Right cardiac atrium (tissue), 5 donors: ENCODE data around the gene CHD6. TPM values are rescaled to one million over a fixed set of nuclear protein-coding genes. Genes with fewer than 3 reads are reported as not detected.

ENCODE experiments used
- ATAC-seq, 2 donors: fragments of 200-7000 bp; cut with Tn5 transposase; one replicate each; pipeline versions ENCODE4 v1.8.0 to v1.9.1; 2020; ENCODE audit warnings: moderate library complexity in 2 of 2, mild to moderate bottlenecking in 1 of 2
- DNase-seq, 3 donors: peaks; one replicate each; pipeline ENCODE4 v3.0.0-alpha.2; 2020
- H3K27ac ChIP-seq: one replicate; pipeline ENCODE4 v1.5.1; 2013; ENCODE audit warnings: mild to moderate bottlenecking, low read length, control low read depth, moderate library complexity
- H3K27me3 ChIP-seq: one replicate; pipeline ENCODE4 v1.6.1; 2013; ENCODE audit not compliant: control insufficient read depth, insufficient read depth
- H3K4me1 ChIP-seq: one replicate; pipeline ENCODE4 v1.6.1; 2013; ENCODE audit warnings: low read length; ENCODE audit not compliant: control insufficient read depth, insufficient read depth
- H3K4me3 ChIP-seq: one replicate; pipeline ENCODE4 v1.5.1; 2013; ENCODE audit warnings: low read length, control low read depth
- H3K9me3 ChIP-seq: one replicate; pipeline ENCODE4 v1.6.1; 2013; ENCODE audit warnings: low read length; ENCODE audit not compliant: control insufficient read depth
- WGBS: extraction: QIAGEN DNeasy Blood & Tissue Kit; methylation state at CpG from one replicate; pipeline ENCODE4 v1.1.7; 2013; 5-methylcytosine and 5-hydroxymethylcytosine counted together
- intact Hi-C, 4 donors: fragments of 100-400 bp; cut with DNase I; formaldehyde crosslinking; loops; one replicate each; pipeline versions ENCODE4 v1.11.0 to v1.14.0; 2022 to 2023
- polyA plus RNA-seq: library from polyadenylated mRNA; stranded (reverse); fragments of 200-250 nt; gene quantifications from one replicate; pipeline ENCODE4 v1.2.3, GENCODE V29; 2013
- total RNA-seq, 4 donors: library from RNA; stranded (reverse); fragmentation: NEBNext Ultra II Directional; extraction: Animal tissue kit (Norgen Biotek cat#: 25700); gene quantifications; one replicate each; pipeline ENCODE4 v1.2.1, GENCODE V29; 2021
- donor health status: healthy with polysubstance abuse.
- donor health status: DM: no; HTN: yes; CAD: no.
- donor health status: DM: no; HTN: no; CAD: no.
- donor health status: DM: no; HTN: yes; CAD: no; lungs with severe emphysema.
- donor health status: DM: yes; HTN: yes; CAD: no.

CHD6 gene
- total and polyA plus RNA-seq, 5 donors: 9.7 to 53.9 (median 49.2) TPM

- ATAC-seq (no peak), DNase-seq (no peak)
- Histone ChIP-seq H3K27me3 (no peaks in the 10 kb centered on the region), H3K4me1 (peaks cover 2% of the 10 kb centered on the region), H3K4me3 (no peak overlapping the region), H3K27ac (no peak overlapping the region), H3K9me3 (no peaks in the 10 kb centered on the region)
- intact Hi-C loops: loop anchor here in 2 of 4 donors (5.0 kb wide), 1 partner anchor 45 kb away; no protein-coding TSS in a partner anchor
- WGBS: 87% methylated on average over 7 of the region's 7 CpGs
These were observed 211.2 kb downstream of the CHD6 start for GRCh38 chr20:41406896-41407444.

GRCh38 chr20:41406353-41406752 lies 211.8 kb downstream of the CHD6 start:
- Histone ChIP-seq H3K4me3 (no peak overlapping the region), H3K4me1 (no peaks in the 10 kb centered on the region), H3K27ac (no peak overlapping the region), H3K27me3 (no peaks in the 10 kb centered on the region), H3K9me3 (no peaks in the 10 kb centered on the region)
- ATAC-seq: peak in 1 of 2 donors; percentile 29
- 61% methylated on average over 10 of the region's 10 CpGs for WGBS
- intact Hi-C loops: loop anchor here in 2 of 4 donors (5.0 kb wide), 1 partner anchor 44 kb away; no protein-coding TSS in a partner anchor
- DNase-seq: no peak

GRCh38 chr20:41405436-41405835 lies 212.7 kb downstream of the CHD6 start:
- Histone ChIP-seq H3K9me3 (no peaks in the 10 kb centered on the region), H3K4me1 (no peaks in the 10 kb centered on the region), H3K4me3 (no peak overlapping the region), H3K27me3 (no peaks in the 10 kb centered on the region), H3K27ac (no peak overlapping the region)
- ATAC-seq: peak in 1 of 2 donors; percentile 34
- peak in 1 of 3 donors; percentile 55 for DNase-seq
- 73% methylated on average over 3 of the region's 3 CpGs for WGBS
- intact Hi-C loops: loop anchor here in 2 of 4 donors (5.0 kb wide), 1 partner anchor 43 kb away; no protein-coding TSS in a partner anchor

GRCh38 chr20:41403604-41404003 lies 214.6 kb downstream of the CHD6 start:
- Histone ChIP-seq H3K4me3 (no peak overlapping the region), H3K4me1 (no peaks in the 10 kb centered on the region), H3K27me3 (no peaks in the 10 kb centered on the region), H3K27ac (no peak overlapping the region), H3K9me3 (no peaks in the 10 kb centered on the region)
- WGBS: 95% methylated on average over 12 of the region's 12 CpGs
- ATAC-seq (no peak), DNase-seq (no peak)
- intact Hi-C loops: no loop called here

GRCh38 chr20:41398408-41398807 lies 219.8 kb downstream of the CHD6 start:
- Histone ChIP-seq H3K27me3 (no peaks in the 10 kb centered on the region), H3K4me3 (no peak overlapping the region), H3K27ac (no peak overlapping the region), H3K9me3 (no peaks in the 10 kb centered on the region), H3K4me1 (peaks cover 4% of the 10 kb centered on the region)
- intact Hi-C loops: no loop called here
- WGBS: 58% methylated on average over 2 of the region's 2 CpGs
- DNase-seq (peak; percentile 49 to 80 (median 75)), ATAC-seq (peak; percentile 61 to 70)

- peaks cover 14% of the 10 kb centered on the region for H3K4me1 ChIP-seq
- no peak overlapping the region for H3K4me3 ChIP-seq
- H3K9me3 ChIP-seq: no peaks in the 10 kb centered on the region
- ATAC-seq (peak; percentile 28 to 33), DNase-seq (peak; percentile 40 to 85 (median 81))
- intact Hi-C loops: no loop called here
- H3K27me3 ChIP-seq: no peaks in the 10 kb centered on the region
- WGBS: 55% methylated on average over 18 of the region's 18 CpGs
- H3K27ac ChIP-seq: no peak overlapping the region
These were observed 222.2 kb downstream of the CHD6 start for GRCh38 chr20:41395667-41396664.

GRCh38 chr20:41394931-41395666 lies 223.1 kb downstream of the CHD6 start:
- Histone ChIP-seq H3K9me3 (no peaks in the 10 kb centered on the region), H3K4me3 (no peak overlapping the region), H3K4me1 (peaks cover 14% of the 10 kb centered on the region), H3K27me3 (no peaks in the 10 kb centered on the region), H3K27ac (peak overlapping the region; percentile 42)
- 64% methylated on average over 9 of the region's 9 CpGs for WGBS
- ATAC-seq: no peak
- intact Hi-C loops: no loop called here
- DNase-seq: peak in 1 of 3 donors; percentile 79

- H3K27ac ChIP-seq: no peak overlapping the region
- no peak for ATAC-seq
- DNase-seq: no peak
- H3K27me3 ChIP-seq: no peaks in the 10 kb centered on the region
- H3K4me1 ChIP-seq: peaks cover 14% of the 10 kb centered on the region
- no peaks in the 10 kb centered on the region for H3K9me3 ChIP-seq
- intact Hi-C loops: no loop called here
- 96% methylated on average over 2 of the region's 2 CpGs for WGBS
- no peak overlapping the region for H3K4me3 ChIP-seq
These were observed 224.1 kb downstream of the CHD6 start for GRCh38 chr20:41394081-41394480.

- Histone ChIP-seq H3K27ac (no peak overlapping the region), H3K4me1 (peaks cover 14% of the 10 kb centered on the region), H3K9me3 (no peaks in the 10 kb centered on the region), H3K27me3 (no peaks in the 10 kb centered on the region), H3K4me3 (no peak overlapping the region)
- intact Hi-C loops: no loop called here
- ATAC-seq: no peak
- 78% methylated on average over 3 of the region's 3 CpGs for WGBS
- DNase-seq: no peak
These were observed 224.5 kb downstream of the CHD6 start for GRCh38 chr20:41393705-41394066.

GRCh38 chr20:41392871-41393704 lies 225.1 kb downstream of the CHD6 start:
- H3K27ac ChIP-seq: peak overlapping the region; percentile 20
- peak; percentile 71 to 96 (median 96) for DNase-seq
- H3K27me3 ChIP-seq: no peaks in the 10 kb centered on the region
- intact Hi-C loops: no loop called here
- ATAC-seq: peak; percentile 85 to 93
- no peak overlapping the region for H3K4me3 ChIP-seq
- no peaks in the 10 kb centered on the region for H3K9me3 ChIP-seq
- H3K4me1 ChIP-seq: peaks cover 14% of the 10 kb centered on the region
- WGBS: 43% methylated on average over 12 of the region's 12 CpGs
